Amniotic stem cell (primary cell): ENCODE results near the gene COMTD1.
A peak's percentile ranks its signal among the peaks of the same experiment; 100 is the strongest.

Experiments used
- DNase-seq: peaks from one replicate; lab custom pipeline; 2025; lab: John Stamatoyannopoulos, UW

The COMTD1 gene

DNA sequence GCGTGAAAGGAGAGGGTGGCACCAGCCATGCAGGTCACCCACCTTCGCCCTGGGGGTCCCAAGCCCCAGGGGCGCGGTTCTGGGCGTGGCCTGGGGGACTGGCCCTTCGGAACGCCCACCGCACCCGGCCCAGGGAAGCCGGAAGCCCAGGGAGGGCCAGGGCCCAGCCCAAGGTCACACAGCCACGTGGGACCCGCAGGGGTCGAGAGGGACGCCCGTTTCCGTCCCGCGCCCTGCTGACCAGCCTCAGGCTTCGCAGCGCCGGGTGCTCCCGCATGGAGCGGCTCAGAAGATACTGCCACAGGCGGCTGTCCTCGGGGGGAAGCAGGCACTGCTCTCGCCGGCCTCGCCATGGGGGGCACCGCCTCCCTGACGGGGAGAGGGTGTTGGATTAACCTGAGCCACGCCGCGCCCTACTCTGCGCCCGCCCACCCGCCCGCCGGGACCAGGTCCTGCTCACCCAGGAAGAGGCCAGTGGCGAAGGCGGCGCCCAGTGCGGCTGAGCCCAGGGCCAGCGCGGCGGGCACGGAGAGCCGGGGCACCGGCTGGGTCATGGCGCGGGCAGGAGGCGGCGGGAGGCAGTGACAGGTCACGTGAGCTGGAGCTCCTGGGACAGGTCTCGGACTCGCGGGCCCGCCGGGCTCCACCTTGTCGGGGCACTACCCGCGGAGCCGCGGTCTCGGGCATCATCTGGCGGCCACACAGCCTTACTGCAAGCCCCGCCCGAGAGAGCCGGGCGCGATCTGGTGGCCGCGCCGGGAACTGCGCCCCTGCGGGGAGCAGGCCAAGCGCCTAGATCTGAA, at the start of gene COMTD1:
TSS of gene COMTD1 (minus strand) at position 583 of the 803 bp plus-strand sequence. CDS start at position 554, 29 bp downstream.
- peak; percentile 67 for DNase-seq

DNA sequence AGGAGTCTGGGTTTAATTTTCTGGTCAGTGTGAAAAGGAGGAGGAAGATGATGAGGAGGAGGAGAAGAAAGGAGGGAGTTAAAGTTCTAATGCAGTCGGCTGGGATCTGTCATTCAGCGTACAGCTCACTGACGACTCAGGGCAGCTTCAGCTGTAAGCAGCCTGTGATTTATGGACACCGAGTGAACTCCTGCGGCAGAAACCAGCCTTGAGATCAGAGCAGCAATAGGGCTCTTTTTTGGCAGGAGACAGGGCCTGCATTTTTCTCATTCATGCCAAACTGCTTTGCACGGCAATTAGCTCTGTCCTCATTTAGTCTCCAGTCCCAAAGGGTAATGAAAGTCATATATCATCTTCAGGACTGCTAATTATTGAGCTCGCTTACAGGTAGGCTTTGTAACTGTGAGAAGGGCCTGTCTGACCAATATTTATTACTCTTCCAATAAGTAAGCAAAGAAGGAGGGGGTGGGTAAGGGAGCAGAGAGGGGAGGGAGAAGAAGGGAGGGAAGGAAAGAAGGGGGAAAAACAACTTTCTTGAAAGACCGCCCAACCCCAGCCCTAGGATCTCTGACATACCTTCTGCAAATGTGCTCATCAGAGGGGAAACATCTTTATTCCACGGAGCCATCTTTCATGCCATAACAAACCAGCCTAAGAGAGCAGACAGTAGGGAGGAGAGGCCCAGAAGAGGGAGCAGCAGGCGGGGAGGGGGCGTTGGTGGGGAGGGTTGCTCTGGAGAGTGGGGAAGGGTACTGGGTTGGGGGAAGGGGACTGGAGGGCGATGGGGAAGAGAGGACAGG, 48.1 kb upstream of the COMTD1 start:
- DNase-seq: no peak

DNA sequence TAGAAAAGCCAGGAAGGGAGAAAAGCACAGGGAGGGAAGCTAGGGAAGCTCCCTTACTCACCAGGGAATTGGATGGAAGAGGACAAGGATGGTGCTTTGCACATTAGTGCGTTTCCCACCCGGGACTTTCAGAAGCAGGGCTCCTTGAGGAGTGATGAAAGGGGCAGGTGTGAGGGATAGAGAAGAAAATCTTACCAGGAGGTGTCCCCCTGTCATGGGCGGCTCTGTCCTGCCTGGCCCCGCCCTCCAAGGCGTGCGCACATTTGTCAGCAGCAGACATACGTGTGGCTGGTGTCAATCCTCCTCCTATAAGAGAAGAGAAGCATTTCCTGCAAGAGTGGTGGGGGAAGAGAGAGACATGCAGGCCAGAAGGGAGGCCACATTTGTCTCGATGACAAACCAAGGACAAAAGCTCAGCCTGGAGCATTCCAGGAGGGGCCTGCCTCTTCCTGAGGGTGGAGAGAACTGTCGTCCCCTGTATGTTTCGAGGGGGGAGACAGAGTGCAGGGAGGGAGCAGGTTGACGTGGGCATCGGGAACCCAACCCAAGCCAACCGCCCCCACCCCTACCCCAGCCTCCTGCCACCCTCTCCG, 47.4 kb upstream of the COMTD1 start:
- DNase-seq: no peak

DNA sequence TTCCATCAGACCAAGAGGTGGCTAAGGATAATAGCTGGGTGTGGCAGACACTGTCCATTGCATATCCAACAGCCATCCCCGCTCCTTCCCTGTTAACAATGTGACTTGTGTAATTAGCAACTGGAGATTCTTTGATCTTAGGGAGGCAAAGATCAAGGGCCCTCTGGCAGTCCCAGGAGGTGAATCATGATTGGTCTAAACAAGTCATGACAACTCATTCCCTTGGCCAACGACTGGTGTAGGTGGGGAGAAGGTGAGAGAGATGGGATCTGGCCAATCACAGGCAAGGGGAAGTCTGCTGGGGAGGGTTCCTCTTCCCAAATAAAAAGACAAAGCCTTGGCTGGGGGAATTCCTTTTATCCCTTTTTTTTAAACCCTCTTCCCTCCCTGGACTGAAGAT, 46.2 kb upstream of the COMTD1 start:
- DNase-seq: no peak

DNA sequence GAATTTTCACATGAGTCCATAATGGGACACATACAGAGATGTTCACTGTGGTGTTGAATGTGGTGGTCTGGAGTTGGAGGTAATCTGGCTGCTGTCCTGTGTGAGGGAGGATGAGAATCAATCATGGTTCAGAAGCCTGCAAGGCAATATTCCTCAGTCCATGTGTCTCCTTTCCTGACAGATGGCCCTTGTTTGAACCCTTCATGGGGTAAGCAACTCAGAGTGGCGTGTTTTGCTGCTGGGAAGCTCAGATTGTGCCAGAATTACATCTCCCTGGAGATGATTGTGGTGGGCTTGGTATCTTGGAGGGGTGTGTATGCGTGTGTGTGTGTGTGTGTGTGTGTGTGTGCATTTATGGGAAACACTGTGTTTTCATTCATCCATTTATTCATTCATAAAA, 44.5 kb upstream of the COMTD1 start:
- DNase-seq: no peak

DNA sequence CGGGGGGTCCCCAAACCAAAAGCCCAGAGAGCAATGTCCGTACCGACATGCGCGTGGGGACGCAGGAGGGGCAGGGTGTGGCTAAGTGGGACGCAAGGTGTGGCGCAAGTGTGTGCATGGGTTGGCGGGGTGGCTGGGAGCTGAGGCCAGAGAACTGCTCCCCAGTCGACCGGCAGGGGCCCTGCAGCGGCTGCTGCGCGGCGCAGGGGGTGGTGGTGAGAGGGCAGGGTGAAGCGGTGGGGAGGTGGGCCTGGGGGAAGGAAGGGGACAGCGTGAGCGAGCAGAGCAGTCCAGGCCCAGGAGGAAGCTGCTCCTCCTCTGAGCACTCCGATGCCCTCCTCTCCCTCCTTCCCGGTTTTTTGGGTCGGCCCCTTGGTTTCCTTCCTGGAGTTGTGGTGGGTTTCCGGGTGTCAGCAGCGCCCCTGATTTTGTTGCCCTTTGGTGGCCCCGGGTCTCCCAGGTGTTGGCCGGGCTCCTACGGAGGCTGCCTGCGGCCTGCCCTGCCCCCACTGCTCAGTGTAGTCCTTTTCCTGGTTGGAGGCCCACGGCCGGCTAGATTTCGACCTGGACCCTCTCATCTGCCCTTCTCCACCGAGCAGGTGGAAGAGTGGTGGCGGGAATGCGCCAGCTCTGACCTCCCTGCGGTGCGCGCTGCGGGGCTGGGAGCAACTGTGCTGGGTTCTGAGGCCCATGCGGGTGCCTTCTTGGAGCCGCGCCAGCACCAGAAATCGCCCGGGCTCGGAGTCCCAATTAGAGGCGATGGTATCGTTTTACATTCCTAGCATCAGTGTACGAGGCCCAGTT, 40.5 kb upstream of the COMTD1 start:
- no peak for DNase-seq

DNA sequence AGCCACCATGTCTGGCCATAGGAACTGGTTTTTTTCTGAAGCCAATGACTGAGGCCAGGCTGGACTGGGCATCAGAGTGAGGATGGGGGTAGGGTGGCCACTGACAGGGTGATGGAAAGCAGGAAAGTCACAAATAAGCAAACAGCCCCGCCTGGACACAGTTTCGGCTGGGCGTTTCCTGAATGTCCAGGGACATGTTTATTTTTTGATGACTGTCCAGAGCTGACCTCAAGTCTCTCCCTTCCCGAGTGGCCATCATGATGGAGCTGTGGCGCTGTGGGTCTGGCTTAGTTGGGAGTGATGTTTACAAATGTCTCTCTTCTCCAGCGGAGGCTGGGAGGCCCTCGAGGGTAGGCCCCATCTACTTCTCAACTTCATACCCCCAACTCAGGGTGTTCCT, 37.1 kb upstream of the COMTD1 start:
- DNase-seq: no peak

DNA sequence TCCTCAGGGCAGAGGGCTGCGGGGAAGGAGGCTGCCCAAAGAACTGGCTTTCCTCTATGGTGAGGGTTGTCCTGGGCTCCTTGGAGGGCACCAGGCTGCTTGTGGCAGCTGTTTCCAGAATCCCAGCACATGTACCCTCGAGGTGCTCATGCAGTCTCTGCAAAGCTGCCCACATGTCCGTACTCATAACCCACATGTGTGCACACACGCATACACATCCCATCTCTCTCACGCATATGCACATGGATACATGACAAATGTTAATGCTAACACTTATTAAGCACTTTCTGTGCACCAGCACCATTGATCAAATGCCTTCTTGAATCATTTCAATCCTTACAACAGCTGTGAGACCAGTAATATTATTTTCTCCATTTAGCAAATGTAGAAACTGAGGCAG, 36.3 kb upstream of the COMTD1 start:
- DNase-seq: no peak

DNA sequence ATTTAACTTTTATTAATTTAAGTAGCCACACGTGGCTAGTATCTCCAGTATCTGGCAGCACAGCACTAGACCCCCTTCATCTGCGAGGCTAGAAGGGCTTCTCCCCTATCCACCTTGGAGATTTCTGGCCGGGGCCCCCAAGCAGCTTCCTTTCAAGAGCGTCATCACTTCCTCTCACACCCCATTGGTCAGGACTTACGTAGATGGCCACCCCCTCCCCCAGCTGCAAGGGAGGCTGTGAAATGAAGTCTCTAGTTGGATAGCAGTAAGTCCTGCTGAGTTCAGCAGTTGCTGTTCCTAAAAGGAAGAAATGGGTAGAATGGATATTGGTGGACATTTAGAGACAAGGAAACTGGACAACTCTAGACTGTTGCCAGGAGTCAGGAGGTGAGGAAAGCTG, 33.8 kb upstream of the COMTD1 start:
- no peak for DNase-seq

DNA sequence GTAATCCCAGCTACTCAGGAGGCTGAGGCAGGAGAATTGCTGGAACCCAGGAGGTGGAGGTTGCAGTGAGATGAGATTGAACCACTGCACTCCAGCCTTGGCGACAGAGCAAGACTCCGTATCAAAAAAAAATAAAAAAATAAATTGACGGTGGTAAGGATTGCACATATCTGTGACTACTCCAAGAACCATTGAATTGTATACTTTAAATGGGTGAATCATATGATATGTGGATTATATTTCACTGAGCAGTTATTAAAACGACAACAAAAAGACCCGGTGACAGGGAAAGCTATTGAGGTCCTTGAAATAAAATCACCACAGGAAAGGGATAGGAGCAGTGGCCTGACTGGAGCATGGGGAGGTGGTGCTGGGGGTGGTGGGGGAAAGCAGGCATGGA, 31.2 kb upstream of the COMTD1 start:
- no peak for DNase-seq

DNA sequence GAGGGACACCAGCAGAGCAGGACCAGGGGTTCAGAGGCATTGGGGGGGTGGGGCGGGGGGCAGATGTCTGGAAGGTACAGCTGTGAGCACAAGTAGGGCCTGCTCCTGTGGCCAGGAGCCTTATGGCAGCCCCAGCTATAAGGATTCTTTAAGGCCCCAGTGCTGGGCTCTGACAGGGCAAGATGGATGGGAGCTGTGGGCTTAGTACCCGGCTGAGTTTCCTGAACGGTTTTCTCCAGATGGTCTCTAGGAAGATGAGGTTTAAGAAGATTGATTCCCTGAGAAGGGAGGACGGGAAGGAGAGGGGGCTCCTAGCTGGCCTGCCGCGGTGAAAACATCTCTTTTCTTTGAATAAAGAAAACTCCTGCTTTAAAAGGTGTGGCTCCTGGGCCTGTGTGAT, 30.1 kb upstream of the COMTD1 start:
- DNase-seq: no peak

DNA sequence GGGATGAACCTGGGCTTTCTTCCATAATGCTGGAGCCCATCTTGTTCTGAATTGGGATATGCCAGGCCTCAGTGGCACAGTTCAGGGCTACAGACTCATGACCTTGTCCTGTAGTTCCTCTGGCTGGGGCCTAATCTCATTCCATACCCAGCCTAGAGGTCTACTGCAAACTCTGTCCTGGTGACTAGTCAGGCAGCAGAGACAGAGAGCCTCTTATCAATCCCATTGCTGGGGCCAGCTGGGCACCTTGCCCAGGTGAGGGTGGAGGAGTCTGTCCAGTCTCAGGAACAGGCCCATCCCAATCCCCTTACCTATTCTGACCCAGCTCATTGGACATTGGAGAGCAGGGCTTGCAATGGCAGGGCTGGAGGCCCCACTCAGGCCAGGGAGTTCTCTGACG, 28.0 kb upstream of the COMTD1 start:
- DNase-seq: no peak

DNA sequence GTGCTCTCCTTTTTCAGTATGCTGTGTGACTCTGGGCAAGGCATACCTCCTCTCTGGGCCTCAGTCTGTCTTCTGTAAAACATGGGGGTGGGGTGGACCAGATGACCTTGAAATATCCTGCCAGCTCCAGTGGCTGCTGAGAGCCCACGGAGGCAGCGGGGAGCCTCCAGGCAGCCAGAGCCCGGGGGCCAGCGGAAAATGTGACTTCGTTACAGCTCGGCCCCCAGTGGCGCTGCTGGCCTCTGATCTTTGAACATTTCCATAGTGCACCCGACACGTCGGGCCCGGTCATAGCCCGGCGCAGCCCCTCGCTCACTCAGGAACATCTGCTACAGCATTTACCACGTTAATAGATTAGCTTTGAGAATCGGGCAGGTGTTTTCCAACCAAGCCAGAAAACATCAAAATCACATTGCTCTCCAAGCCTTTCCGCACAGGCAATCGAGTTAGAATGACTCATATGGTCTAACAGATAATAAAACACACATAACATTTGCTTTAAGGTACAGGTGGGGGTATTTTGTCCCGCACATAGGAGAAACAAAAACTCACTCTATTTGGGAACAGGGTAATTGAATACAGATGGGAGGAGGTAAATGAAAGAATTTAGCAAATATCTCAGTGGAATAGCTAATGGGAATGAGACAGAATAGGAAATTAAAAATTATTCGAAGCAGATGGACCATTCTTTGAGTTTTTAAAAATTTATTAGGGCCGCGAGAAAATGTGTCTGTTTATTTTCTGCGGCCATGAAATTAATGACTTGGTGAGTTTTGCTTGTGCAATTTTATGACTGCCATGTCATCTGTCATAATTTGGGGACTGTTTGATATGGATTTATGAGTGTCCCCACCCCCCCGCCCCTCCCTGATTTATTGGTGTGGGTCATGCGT, 26.3 kb upstream of the COMTD1 start:
- DNase-seq: no peak

DNA sequence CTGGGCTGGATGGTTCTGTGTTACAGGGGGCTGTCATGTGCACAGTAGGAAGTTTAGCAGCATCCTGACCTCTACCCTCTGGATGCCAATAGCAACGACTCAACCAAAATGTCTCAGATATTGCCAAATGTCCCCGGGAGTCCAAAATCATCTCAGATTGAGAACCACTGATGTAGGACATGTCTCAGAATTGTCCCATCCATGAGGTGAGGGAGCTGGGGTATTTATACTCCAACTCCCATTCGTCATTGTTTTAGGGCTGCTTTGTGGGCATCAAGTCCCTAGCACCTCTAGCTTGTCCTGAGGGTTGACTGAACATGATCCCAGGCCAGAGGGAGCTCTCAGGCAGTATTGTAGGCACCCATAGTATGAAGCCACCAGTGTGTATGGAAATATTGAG, 25.2 kb upstream of the COMTD1 start:
- no peak for DNase-seq

DNA sequence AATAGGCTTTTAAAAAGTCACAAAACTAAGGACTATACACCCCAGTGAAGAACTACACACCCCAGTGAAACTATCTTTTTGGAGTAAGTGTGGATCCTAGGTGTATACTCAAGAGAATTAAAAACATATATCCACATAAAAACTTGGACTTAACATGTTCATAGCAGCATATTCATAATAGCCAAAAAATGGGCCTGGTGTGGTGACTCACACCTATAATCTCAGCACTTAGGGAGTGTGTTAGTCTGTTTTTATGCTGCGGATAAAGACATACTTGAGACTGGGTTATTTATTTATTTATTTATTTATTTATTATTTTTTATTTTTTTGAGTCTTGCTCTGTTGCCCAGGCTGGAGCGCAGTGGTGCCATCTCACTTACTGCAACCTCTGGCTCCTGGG, 19.0 kb upstream of the COMTD1 start:
- DNase-seq: no peak

DNA sequence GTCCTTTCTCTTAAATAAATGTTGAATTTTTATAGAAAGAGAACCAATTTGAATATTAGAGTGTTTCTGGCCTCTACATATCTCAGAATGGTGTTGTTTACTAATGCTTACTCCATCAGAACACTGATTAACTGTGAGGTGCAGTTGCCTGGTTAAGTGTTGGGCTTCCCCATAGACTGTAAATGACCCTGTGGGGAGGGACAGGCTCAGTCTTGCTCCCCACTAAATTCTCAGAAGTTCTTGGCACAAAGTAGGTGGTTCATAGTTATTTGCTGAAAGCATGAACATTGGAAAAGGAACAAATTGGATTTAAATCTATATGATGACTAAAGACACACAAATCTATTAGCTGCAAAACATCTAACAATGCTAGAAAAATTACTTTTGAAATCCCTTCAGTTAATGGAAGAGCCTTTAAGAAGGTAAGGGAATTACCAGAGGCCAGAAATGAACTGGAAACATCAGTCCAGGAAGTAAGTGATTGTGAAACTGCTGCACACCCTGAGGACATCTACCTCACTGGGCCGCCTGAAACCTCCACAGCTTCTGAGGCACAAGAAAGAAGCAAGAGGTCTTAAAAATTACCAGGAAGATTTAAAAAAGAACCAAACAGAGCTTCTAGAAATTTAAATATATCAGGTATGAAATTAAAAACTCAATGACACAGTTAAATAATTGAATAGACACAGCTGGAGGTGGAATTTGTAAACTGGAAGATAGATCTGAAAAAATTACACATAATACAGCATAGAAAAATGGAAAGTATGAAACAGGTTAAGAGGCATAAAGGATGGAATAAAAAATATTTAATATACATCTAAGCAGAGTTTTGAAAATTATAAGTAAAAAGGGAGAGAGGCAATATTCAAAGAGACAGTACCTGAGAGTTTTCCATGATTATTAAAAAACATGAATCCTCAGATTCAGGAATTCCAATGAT, 17.8 kb upstream of the COMTD1 start:
- no peak for DNase-seq

DNA sequence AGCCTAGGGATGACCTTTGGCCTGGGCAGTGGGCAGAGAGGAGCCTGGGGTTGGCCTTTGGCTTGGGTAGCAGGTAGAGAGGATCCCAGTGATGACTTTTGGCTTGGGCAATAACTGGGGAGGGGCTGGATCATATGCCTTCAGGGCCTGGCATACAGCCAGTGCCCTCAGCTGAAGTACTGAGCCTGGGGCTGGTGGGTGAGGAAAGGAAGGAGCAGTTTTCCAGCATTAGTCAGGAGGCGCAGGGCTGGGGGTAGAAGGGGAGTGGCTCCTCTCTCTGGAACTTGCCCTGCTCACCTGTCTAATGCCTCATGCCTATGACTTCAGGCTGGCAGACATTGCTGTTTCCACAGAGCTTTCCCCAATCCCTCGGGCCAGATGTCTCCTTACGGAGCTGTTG, 15.2 kb upstream of the COMTD1 start:
- DNase-seq: no peak

DNA sequence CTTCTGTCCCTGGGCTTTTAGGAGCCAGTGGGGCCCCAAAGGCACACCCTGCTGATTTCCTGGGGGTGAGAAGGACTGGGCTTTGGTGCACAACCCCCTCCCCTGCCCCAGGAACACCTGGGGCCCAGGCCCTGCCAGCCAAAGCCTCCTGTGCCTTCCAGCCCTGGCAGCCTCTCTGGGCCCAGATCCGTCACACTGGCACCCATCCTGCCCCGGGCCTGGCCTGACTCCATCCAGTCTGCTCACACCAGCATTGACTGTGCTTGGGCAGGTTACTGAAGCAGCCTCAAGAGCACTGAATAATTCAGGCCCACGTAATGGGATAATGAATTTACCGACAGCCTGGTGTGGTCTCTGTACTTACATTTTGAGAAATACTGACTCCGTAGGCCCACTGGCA, 12.0 kb upstream of the COMTD1 start:
- no peak for DNase-seq

DNA sequence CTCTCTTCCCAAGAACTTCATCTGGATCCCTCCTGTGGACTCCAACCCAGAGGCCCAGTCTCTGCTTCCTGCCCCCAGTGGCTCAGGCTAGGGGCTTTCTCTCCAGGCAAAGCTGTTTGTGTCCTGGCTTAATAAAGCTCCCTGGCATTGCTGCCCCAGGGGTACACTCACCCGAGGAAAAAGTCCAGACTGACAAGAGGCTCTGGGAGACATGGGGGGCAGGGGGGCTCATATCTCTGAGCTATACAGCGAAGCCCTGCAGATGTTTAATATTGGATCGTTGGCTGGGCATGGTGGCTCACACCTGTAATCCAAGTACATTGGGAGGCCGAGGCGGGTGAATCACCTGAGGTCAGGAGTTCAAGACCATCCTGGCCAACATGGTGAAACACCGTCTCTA, 10.7 kb upstream of the COMTD1 start:
- no peak for DNase-seq
